Psoas muscle (tissue), 8 donors: ENCODE measurements around the gene OLFM3. TPM values are rescaled to one million over a fixed set of nuclear protein-coding genes. Genes with fewer than 3 reads are reported as not detected.

Experiments
- ATAC-seq, 4 donors: fragments of 200-7000 bp; cut with Tn5 transposase; one replicate each; pipeline ENCODE4 v1.9.1; 2020; ENCODE audit warnings: moderate library complexity in 3 of 4, mild to moderate bottlenecking in 2 of 4
- DNase-seq, 2 donors: peaks; one replicate each; pipeline ENCODE4 v3.0.0-alpha.2; 2020
- H3K27ac ChIP-seq: fragments of 200-600 bp; one replicate; pipeline ENCODE4 v1.8.0; 2022
- H3K27me3 ChIP-seq, 3 donors: fragments of 200-600 bp in 1 of 3; one replicate each; pipeline versions ENCODE4 v1.6.1 to v1.8.0; 2013 to 2022; ENCODE audit warnings: low read length in 2 of 3, mild to moderate bottlenecking in 2 of 3, moderate library complexity in 1 of 3; ENCODE audit not compliant: insufficient read depth in 3 of 3
- H3K36me3 ChIP-seq, 2 donors: fragments of 200-600 bp in 1 of 2; one replicate each; pipeline versions ENCODE4 v1.6.1 to v1.8.0; 2013 to 2022; ENCODE audit warnings: low read depth in 1 of 2, mild to moderate bottlenecking in 1 of 2, moderate library complexity in 1 of 2; ENCODE audit not compliant: insufficient read depth in 1 of 2
- H3K4me1 ChIP-seq: fragments of 200-600 bp; one replicate; pipeline ENCODE4 v1.8.0; 2022
- H3K4me3 ChIP-seq: fragments of 200-600 bp; one replicate; pipeline ENCODE4 v1.8.0; 2022; ENCODE audit warnings: mild to moderate bottlenecking
- H3K9me3 ChIP-seq: fragments of 200-600 bp; one replicate; pipeline ENCODE4 v1.8.0; 2022
- CTCF ChIP-seq: fragments of 200-600 bp; IDR thresholded peaks from one replicate; pipeline ENCODE4 v1.8.0; 2022; ENCODE audit warnings: antibody characterized with exemption
- WGBS, 3 donors: extraction: QIAGEN DNeasy Blood & Tissue Kit; methylation state at CpG; one replicate each; pipeline versions ENCODE4 v1.1.6 to v1.1.7; 2013; 5-methylcytosine and 5-hydroxymethylcytosine counted together
- intact Hi-C, 2 donors: fragments of 100-400 bp; cut with DNase I; formaldehyde crosslinking; loops; one replicate each; pipeline versions ENCODE4 v1.11.0 to v1.14.2; 2022
- polyA plus RNA-seq, 3 donors: library from polyadenylated mRNA; stranded (reverse); fragments of 200-250 nt; gene quantifications; one replicate each; pipeline ENCODE4 v1.2.3, GENCODE V29; 2013
- total RNA-seq, 4 donors: library from RNA; stranded (reverse); fragmentation: NEBNext Ultra II Directional in 2 of 4; extraction: Animal tissue kit (Norgen Biotek cat#: 25700) in 2 of 4; gene quantifications; one replicate each; pipeline versions ENCODE4 v1.2.1 to v1.2.4, GENCODE V29; 2021 to 2023
- donor health status: healthy with polysubstance abuse.
- donor health status: DM: no; HTN: no; CAD: no; lungs with moderate emphysema.
- donor health status: Bipolar disorder and iron deficiency.
- donor health status: healthy.
- donor health status: DM: yes; HTN: yes; CAD: no.
- donor health status: DM: no; HTN: no; CAD: no.
- donor health status: DM: no; HTN: no; CAD: no.
- donor health status: DM: yes; HTN: yes; CAD: no.

The OLFM3 gene
- total and polyA plus RNA-seq, 7 donors = 0.01 TPM; not detected in 6

DNA sequence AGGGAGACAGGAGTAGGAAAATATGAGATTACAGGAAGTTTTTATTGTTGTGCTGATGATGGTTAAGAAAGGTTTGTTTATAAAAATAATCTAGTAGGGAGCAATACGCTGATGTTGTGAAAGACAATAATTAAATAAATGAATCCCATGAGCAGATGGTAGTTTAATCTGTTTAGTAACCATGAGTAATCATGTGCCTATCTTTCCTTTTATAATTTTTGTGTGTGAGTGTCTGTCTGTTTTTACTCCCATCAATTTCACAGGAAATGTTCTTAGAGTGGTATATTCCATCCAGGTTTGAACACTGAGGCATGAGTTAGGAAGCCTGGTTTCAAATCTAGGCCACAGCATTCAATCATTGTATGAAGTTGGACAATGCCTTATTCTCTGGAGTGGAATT lies 180.5 kb downstream of the OLFM3 start:
- Histone ChIP-seq H3K4me3 (no peak overlapping the region), H3K4me1 (no peaks in the 10 kb centered on the region), H3K36me3 (no peaks in the 10 kb centered on the region), H3K9me3 (no peaks in the 10 kb centered on the region), H3K27me3 (no peaks in the 10 kb centered on the region), H3K27ac (no peak overlapping the region)
- ATAC-seq (no peak), DNase-seq (no peak)
- 60 to 81% (median 65%) methylated on average over 1 of the region's 1 CpG for WGBS, 3 donors
- no peak for TF ChIP-seq CTCF
- intact Hi-C loops = no loop called here

DNA sequence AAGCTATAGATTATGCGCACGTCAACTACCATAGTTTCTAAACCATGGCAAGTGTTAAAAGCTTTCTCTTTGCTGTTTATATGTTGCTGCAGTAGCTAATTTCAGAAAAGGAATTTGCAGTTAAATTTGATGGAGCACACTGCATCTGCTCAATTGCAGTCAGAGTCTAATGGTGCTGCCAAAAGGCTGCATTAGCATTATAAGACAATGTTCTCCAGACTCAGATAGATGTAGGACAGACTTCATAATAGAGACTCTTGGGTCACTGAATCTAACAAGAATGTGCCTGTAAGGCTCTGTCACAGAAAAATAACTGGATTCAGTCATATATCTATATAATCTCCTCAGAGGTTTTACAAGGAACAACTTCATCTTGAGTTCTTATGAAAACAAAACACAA lies 198.3 kb downstream of the OLFM3 start:
- no peaks in the 10 kb centered on the region for H3K4me1 ChIP-seq
- H3K9me3 ChIP-seq = no peaks in the 10 kb centered on the region
- no peaks in the 10 kb centered on the region for H3K27me3 ChIP-seq
- H3K27ac ChIP-seq = no peak overlapping the region
- ATAC-seq (no peak), DNase-seq (no peak)
- intact Hi-C loops = no loop called here
- H3K4me3 ChIP-seq = no peak overlapping the region
- no peak for TF ChIP-seq CTCF
- WGBS, 3 donors = 90 to 97% (median 95%) methylated on average over 2 of the region's 2 CpGs
- H3K36me3 ChIP-seq = no peaks in the 10 kb centered on the region

DNA sequence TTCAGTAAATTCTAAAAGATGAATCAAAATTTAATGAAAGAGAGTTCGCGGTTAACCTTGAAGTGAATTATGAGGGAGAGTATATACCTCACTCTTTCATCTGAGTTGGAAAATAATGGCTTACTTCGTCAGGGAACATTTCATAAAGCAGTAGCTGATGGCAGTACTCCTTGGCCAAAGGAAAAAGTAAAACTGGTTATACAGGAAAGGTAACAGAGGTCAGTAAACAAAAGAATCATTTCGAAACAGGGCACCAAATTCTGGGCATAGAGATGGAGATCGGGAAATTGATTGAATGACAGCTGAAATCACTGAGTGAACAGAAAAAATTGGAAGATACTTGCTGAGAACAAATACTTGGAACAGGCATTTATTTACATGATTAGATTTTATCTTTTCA lies 199.0 kb downstream of the OLFM3 start:
- Histone ChIP-seq H3K9me3 (no peaks in the 10 kb centered on the region), H3K4me1 (no peaks in the 10 kb centered on the region), H3K36me3 (no peaks in the 10 kb centered on the region), H3K4me3 (no peak overlapping the region), H3K27me3 (no peaks in the 10 kb centered on the region), H3K27ac (no peak overlapping the region)
- DNase-seq (no peak), ATAC-seq (no peak)
- intact Hi-C loops = no loop called here
- WGBS, 3 donors = 79 to 84% (median 83%) methylated on average over 5 of the region's 5 CpGs
- TF ChIP-seq CTCF = no peak

- Histone ChIP-seq H3K36me3 (no peaks in the 10 kb centered on the region), H3K4me1 (no peaks in the 10 kb centered on the region), H3K9me3 (no peaks in the 10 kb centered on the region), H3K27ac (no peak overlapping the region), H3K27me3 (no peaks in the 10 kb centered on the region), H3K4me3 (no peak overlapping the region)
- DNase-seq = no peak
- ATAC-seq = no peak
- 22 to 32% (median 24%) methylated on average over 3 of the region's 3 CpGs for WGBS, 3 donors
- TF ChIP-seq CTCF = no peak
- intact Hi-C loops = no loop called here
These were observed 215.4 kb downstream of the OLFM3 start for GRCh38 chr1:101781201-101781831.

DNA sequence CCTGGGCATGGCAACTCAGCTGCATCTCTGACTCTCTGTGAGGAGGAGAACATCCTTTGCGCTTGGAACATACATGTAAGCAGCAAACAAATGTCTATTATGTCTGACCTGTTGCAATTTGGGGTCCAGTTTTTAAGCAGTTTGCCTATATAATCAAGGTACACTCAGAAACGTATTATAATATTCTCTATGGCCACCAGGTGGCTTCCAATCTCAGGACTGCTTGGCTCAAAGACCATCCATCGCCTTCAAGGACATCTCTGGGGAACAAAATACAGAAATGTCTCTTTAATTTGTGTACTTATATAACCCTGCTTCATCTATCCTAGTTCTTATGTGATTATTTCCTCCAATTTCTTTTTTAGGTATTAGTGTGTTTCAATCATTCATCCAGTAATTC lies 227.2 kb downstream of the OLFM3 start:
- Histone ChIP-seq H3K4me3 (no peak overlapping the region), H3K27me3 (no peaks in the 10 kb centered on the region), H3K36me3 (no peaks in the 10 kb centered on the region), H3K27ac (no peak overlapping the region), H3K9me3 (no peaks in the 10 kb centered on the region), H3K4me1 (no peaks in the 10 kb centered on the region)
- TF ChIP-seq CTCF = no peak
- 49 to 59% (median 56%) methylated on average over 3 of the region's 3 CpGs for WGBS, 3 donors
- DNase-seq (no peak), ATAC-seq (no peak)
- intact Hi-C loops = no loop called here
